ENCODE results near the gene AKT3.

Gene AKT3

GRCh38 chr1:243739335-243740003 lies 110.6 kb downstream of the AKT3 start:
- H3K27ac Mint-ChIP-seq: no peak overlapping the region
- peaks cover 15% of the 10 kb centered on the region for H3K36me3 Mint-ChIP-seq

GRCh38 chr1:243738020-243738419 lies 112.0 kb downstream of the AKT3 start:
- Mint-ChIP-seq H3K27ac (no peak overlapping the region), H3K4me1 (ENCODE audit: low read depth) (peaks cover 18% of the 10 kb centered on the region), H3K9me3 (ENCODE audit: low read depth) (no peaks in the 10 kb centered on the region), H3K27me3 (no peaks in the 10 kb centered on the region), H3K4me3 (no peak overlapping the region), H3K36me3 (peaks cover 15% of the 10 kb centered on the region)

More at GRCh38 chr1:243739335-243740003, 110.6 kb downstream of the AKT3 start:
- Mint-ChIP-seq H3K27me3 (no peaks in the 10 kb centered on the region), H3K9me3 (ENCODE audit: low read depth) (no peaks in the 10 kb centered on the region), H3K4me3 (no peak overlapping the region), H3K4me1 (ENCODE audit: low read depth) (peaks cover 20% of the 10 kb centered on the region)

- Mint-ChIP-seq H3K27ac (no peak overlapping the region), H3K27me3 (no peaks in the 10 kb centered on the region), H3K9me3 (ENCODE audit: low read depth) (no peaks in the 10 kb centered on the region), H3K4me1 (ENCODE audit: low read depth) (peaks cover 15% of the 10 kb centered on the region), H3K36me3 (peaks cover 13% of the 10 kb centered on the region), H3K4me3 (no peak overlapping the region)
These were observed 114.6 kb downstream of the AKT3 start for GRCh38 chr1:243735457-243735856.

- Mint-ChIP-seq H3K36me3 (peaks cover 15% of the 10 kb centered on the region), H3K9me3 (ENCODE audit: low read depth) (no peaks in the 10 kb centered on the region), H3K4me1 (ENCODE audit: low read depth) (peaks cover 10% of the 10 kb centered on the region), H3K27me3 (no peaks in the 10 kb centered on the region), H3K27ac (no peak overlapping the region), H3K4me3 (no peak overlapping the region)
These were observed 115.7 kb downstream of the AKT3 start for GRCh38 chr1:243734308-243734695.

GRCh38 chr1:243733670-243734307 lies 116.3 kb downstream of the AKT3 start:
- H3K27me3 Mint-ChIP-seq: no peaks in the 10 kb centered on the region

GRCh38 chr1:243732637-243733036 lies 117.4 kb downstream of the AKT3 start:
- Mint-ChIP-seq H3K27ac (no peak overlapping the region), H3K4me3 (no peak overlapping the region), H3K9me3 (ENCODE audit: low read depth) (no peaks in the 10 kb centered on the region), H3K27me3 (no peaks in the 10 kb centered on the region), H3K36me3 (peaks cover 13% of the 10 kb centered on the region), H3K4me1 (ENCODE audit: low read depth) (peaks cover 15% of the 10 kb centered on the region)

More at GRCh38 chr1:243733670-243734307, 116.3 kb downstream of the AKT3 start:
- H3K4me1 Mint-ChIP-seq (ENCODE audit: low read depth): peaks cover 13% of the 10 kb centered on the region
- H3K27ac Mint-ChIP-seq: no peak overlapping the region
- no peaks in the 10 kb centered on the region for H3K9me3 Mint-ChIP-seq (ENCODE audit: low read depth)
- no peak overlapping the region for H3K4me3 Mint-ChIP-seq
- H3K36me3 Mint-ChIP-seq: peaks cover 13% of the 10 kb centered on the region

GRCh38 chr1:243731974-243732625 lies 117.9 kb downstream of the AKT3 start:
- Mint-ChIP-seq H3K4me3 (no peak overlapping the region), H3K36me3 (peaks cover 13% of the 10 kb centered on the region), H3K9me3 (ENCODE audit: low read depth) (no peaks in the 10 kb centered on the region), H3K27me3 (no peaks in the 10 kb centered on the region), H3K27ac (no peak overlapping the region), H3K4me1 (ENCODE audit: low read depth) (peaks cover 13% of the 10 kb centered on the region)

GRCh38 chr1:243731301-243731891 lies 118.6 kb downstream of the AKT3 start:
- Mint-ChIP-seq H3K27ac (no peak overlapping the region), H3K4me3 (no peak overlapping the region), H3K27me3 (no peaks in the 10 kb centered on the region), H3K9me3 (ENCODE audit: low read depth) (no peaks in the 10 kb centered on the region), H3K36me3 (peaks cover 15% of the 10 kb centered on the region), H3K4me1 (ENCODE audit: low read depth) (peaks cover 18% of the 10 kb centered on the region)

- Mint-ChIP-seq H3K36me3 (peaks cover 15% of the 10 kb centered on the region), H3K27ac (no peak overlapping the region), H3K27me3 (no peaks in the 10 kb centered on the region), H3K4me1 (ENCODE audit: low read depth) (peaks cover 18% of the 10 kb centered on the region), H3K9me3 (ENCODE audit: low read depth) (no peaks in the 10 kb centered on the region), H3K4me3 (no peak overlapping the region)
These were observed 119.4 kb downstream of the AKT3 start for GRCh38 chr1:243730487-243731150.

- Mint-ChIP-seq H3K9me3 (ENCODE audit: low read depth) (no peaks in the 10 kb centered on the region), H3K27me3 (no peaks in the 10 kb centered on the region), H3K27ac (no peak overlapping the region), H3K4me3 (no peak overlapping the region), H3K4me1 (ENCODE audit: low read depth) (peaks cover 21% of the 10 kb centered on the region), H3K36me3 (peaks cover 15% of the 10 kb centered on the region)
These were observed 120.1 kb downstream of the AKT3 start for GRCh38 chr1:243729956-243730355.

- no peak overlapping the region for H3K27ac Mint-ChIP-seq
- H3K4me1 Mint-ChIP-seq (ENCODE audit: low read depth): peaks cover 30% of the 10 kb centered on the region
- H3K9me3 Mint-ChIP-seq (ENCODE audit: low read depth): no peaks in the 10 kb centered on the region
- no peak overlapping the region for H3K4me3 Mint-ChIP-seq
- H3K27me3 Mint-ChIP-seq: no peaks in the 10 kb centered on the region
- H3K36me3 Mint-ChIP-seq: peaks cover 10% of the 10 kb centered on the region
These were observed 122.4 kb downstream of the AKT3 start for GRCh38 chr1:243727503-243728203.

- Mint-ChIP-seq H3K27me3 (no peaks in the 10 kb centered on the region), H3K4me3 (no peak overlapping the region), H3K4me1 (ENCODE audit: low read depth) (peaks cover 33% of the 10 kb centered on the region), H3K27ac (no peak overlapping the region), H3K36me3 (peaks cover 9% of the 10 kb centered on the region), H3K9me3 (ENCODE audit: low read depth) (no peaks in the 10 kb centered on the region)
These were observed 123.1 kb downstream of the AKT3 start for GRCh38 chr1:243726806-243727502.

GRCh38 chr1:243725846-243726245 lies 124.2 kb downstream of the AKT3 start:
- H3K36me3 Mint-ChIP-seq: peaks cover 9% of the 10 kb centered on the region
- H3K4me3 Mint-ChIP-seq: no peak overlapping the region
- no peaks in the 10 kb centered on the region for H3K9me3 Mint-ChIP-seq (ENCODE audit: low read depth)
- H3K4me1 Mint-ChIP-seq (ENCODE audit: low read depth): peaks cover 30% of the 10 kb centered on the region
- H3K27me3 Mint-ChIP-seq: no peaks in the 10 kb centered on the region
- no peak overlapping the region for H3K27ac Mint-ChIP-seq

GRCh38 chr1:243725075-243725474 lies 125.0 kb downstream of the AKT3 start:
- Mint-ChIP-seq H3K27me3 (no peaks in the 10 kb centered on the region), H3K4me1 (ENCODE audit: low read depth) (peaks cover 30% of the 10 kb centered on the region), H3K4me3 (no peak overlapping the region), H3K9me3 (ENCODE audit: low read depth) (no peaks in the 10 kb centered on the region), H3K36me3 (peaks cover 7% of the 10 kb centered on the region), H3K27ac (no peak overlapping the region)
